Stomach (tissue), 4 donors: Measurements from ENCODE around the gene RPTOR.

ENCODE experiments used
- CTCF ChIP-seq, 7 experiments: fragments of 450-650 bp in 4 of 7; fragments of 200-600 bp in 3 of 7; sonication (generic) in 3 of 7; IDR thresholded peaks; one replicate each; pipeline ENCODE4 v1.5.1; 2016 to 2019; ENCODE audit warnings: antibody characterized with exemption in 7 of 7, control low read depth in 2 of 7, mild to moderate bottlenecking in 1 of 7
- POLR2A ChIP-seq, 4 donors: fragments of 450-650 bp; IDR thresholded peaks; one replicate each; pipeline ENCODE4 v1.6.1; 2016; ENCODE audit warnings: antibody characterized with exemption in 4 of 4, control low read depth in 2 of 4, mild to moderate bottlenecking in 1 of 4, moderate library complexity in 1 of 4

- TF ChIP-seq CTCF (IDR thresholded peaks at IDR 0.05) (no peak), POLR2A (IDR thresholded peaks at IDR 0.05) (no peak)
Measured at GRCh38 chr17:80949451-80950421, 405.1 kb downstream of the RPTOR start.
